Neural progenitor cell (in vitro differentiated cells): Measurements from ENCODE around the gene ERGIC1. TPM values are rescaled to one million over a fixed set of nuclear protein-coding genes. Genes with fewer than 3 reads are reported as not detected.

Experiments
- DNase-seq: peaks from one replicate; pipeline ENCODE4 v3.0.0-alpha.2; 2016; ENCODE audit warnings: low spot score
- H2AFZ ChIP-seq: fragments of 200-600 bp; sonication (generic); replicated peaks from 2 replicates; pipeline ENCODE4 v1.6.1; 2016; ENCODE audit warnings: antibody characterized with exemption
- H3F3A ChIP-seq: fragments of 200-600 bp; sonication (generic); 2 replicates; pipeline ENCODE4 v1.6.1; 2016; ENCODE audit warnings: antibody characterized with exemption, low read depth
- H3K27ac ChIP-seq: fragments of 200-600 bp; sonication (generic); 2 replicates; pipeline ENCODE4 v1.5.1; 2016; ENCODE audit warnings: mild to moderate bottlenecking
- H3K27me3 ChIP-seq: fragments of 200-600 bp; sonication (generic); 2 replicates; pipeline ENCODE4 v1.6.1; 2016; ENCODE audit warnings: mild to moderate bottlenecking, moderate library complexity
- H3K36me3 ChIP-seq: fragments of 200-600 bp; sonication (generic); 2 replicates; pipeline ENCODE4 v1.5.1; 2016
- H3K4me1 ChIP-seq: fragments of 200-600 bp; sonication (generic); 2 replicates; pipeline ENCODE4 v1.6.1; 2016; ENCODE audit warnings: mixed run types
- H3K4me2 ChIP-seq: fragments of 200-600 bp; sonication (generic); 2 replicates; pipeline ENCODE4 v1.6.1; 2016
- H3K4me3 ChIP-seq: fragments of 200-600 bp; sonication (generic); 2 replicates; pipeline ENCODE4 v1.5.1; 2016
- H3K79me2 ChIP-seq: fragments of 200-600 bp; sonication (generic); 2 replicates; pipeline ENCODE4 v1.6.1; 2016; ENCODE audit warnings: low read depth
- H3K9ac ChIP-seq: fragments of 200-600 bp; sonication (generic); 2 replicates; pipeline ENCODE4 v1.6.1; 2016
- H3K9me3 ChIP-seq: fragments of 200-600 bp; sonication (generic); 2 replicates; pipeline ENCODE4 v1.5.1; 2016; ENCODE audit warnings: low read depth
- H4K20me1 ChIP-seq: fragments of 200-600 bp; sonication (generic); 2 replicates; pipeline ENCODE4 v1.6.1; 2016; ENCODE audit warnings: low read depth
- H3K27ac Mint-ChIP-seq: 3 replicates; pipeline ENCODE4 v1.8.0; 2021; ENCODE audit warnings: mixed read lengths
- H3K27me3 Mint-ChIP-seq: 2 replicates; pipeline ENCODE4 v1.8.0; 2022; ENCODE audit warnings: low read depth, mild to moderate bottlenecking, inconsistent platforms, moderate library complexity, mixed read lengths; ENCODE audit not compliant: insufficient read depth
- H3K36me3 Mint-ChIP-seq: 3 replicates; pipeline ENCODE4 v1.8.0; 2021; ENCODE audit warnings: mixed read lengths
- H3K4me1 Mint-ChIP-seq: 3 replicates; pipeline ENCODE4 v1.8.0; 2021; ENCODE audit warnings: mixed read lengths
- H3K4me3 Mint-ChIP-seq: 3 replicates; pipeline ENCODE4 v1.8.0; 2021; ENCODE audit warnings: mild to moderate bottlenecking, moderate library complexity, mixed read lengths
- H3K9me3 Mint-ChIP-seq: 3 replicates; pipeline ENCODE4 v1.8.0; 2020; ENCODE audit warnings: mixed read lengths
- EZH2 ChIP-seq: fragments of 200-600 bp; sonication (generic); IDR thresholded peaks from 2 replicates; pipeline ENCODE4 v1.6.1; 2017; ENCODE audit warnings: antibody characterized with exemption, mild to moderate bottlenecking, moderate library complexity
- EZH2phosphoT487 ChIP-seq: fragments of 200-600 bp; sonication (generic); IDR thresholded peaks from 2 replicates; pipeline ENCODE4 v1.6.1; 2017; ENCODE audit warnings: antibody characterized with exemption
- total RNA-seq: library from RNA; depleted of rRNA; stranded (reverse); fragments of >200 nt; gene quantifications from 2 replicates; pipeline ENCODE4 v1.2.3, GENCODE V29; 2015; ENCODE audit warnings: low replicate concordance
- TF ChIP-seq, protein P1 (sequence below): fragments of 200-600 bp; sonication (generic); IDR thresholded peaks from 2 replicates; pipeline ENCODE4 v1.5.1; 2017; ENCODE audit warnings: antibody characterized with exemption, mild to moderate bottlenecking

Gene ERGIC1
- total RNA-seq, 1 donor from 2014 or later, result 28.7 TPM

DNA sequence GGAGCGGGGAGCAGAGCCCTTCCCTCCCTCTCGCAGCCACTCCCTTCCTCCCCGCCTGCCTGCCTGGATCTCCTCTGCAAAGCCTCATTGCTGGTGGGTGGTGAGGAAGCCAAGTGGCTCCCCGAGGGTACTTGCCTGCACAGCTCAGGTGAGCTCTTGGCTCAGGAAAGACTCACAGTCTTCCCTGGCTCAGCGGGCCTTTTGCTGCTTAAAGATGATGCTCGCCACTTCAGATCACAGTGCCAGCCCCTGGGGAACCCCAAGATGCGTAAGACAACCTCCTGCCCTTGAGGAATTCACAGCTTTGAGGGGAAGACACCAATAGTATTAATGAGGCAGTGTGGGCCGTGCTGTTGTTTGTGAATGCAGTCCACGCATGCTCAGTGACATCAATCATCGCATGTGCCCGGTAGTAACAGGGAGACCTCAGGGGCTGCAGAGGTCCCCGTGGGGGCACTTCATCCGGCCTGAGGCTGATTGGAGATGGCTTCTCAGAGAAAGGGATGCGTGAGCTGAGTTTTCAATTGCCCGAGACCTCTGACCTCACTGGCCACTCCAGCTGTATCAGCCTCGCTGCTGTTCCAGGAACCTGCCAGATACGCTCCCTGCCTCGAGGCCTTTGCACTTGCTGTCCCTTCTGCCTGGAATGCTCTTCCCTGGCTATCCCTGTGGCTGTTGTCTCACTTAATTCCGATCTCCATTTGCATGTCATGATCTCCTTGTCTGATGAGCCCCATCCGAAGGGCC, 36.8 kb downstream of the ERGIC1 start:
- Histone ChIP-seq H3K4me3 (no peak overlapping the region), H2AFZ (no peak overlapping the region), H3K9me3 (no peaks in the 10 kb centered on the region), H3K4me1 (peaks cover 20% of the 10 kb centered on the region), H3K4me2 (no peak overlapping the region), H3K79me2 (peaks cover 9% of the 10 kb centered on the region), H3K27me3 (no peaks in the 10 kb centered on the region), H3K9ac (no peak overlapping the region), H3K36me3 (no peaks in the 10 kb centered on the region), H3F3A (no peaks in the 10 kb centered on the region), H3K27ac (no peak overlapping the region), H4K20me1 (peaks cover 85% of the 10 kb centered on the region)
- no peak for DNase-seq
- Mint-ChIP-seq H3K27ac (no peak overlapping the region), H3K9me3 (no peaks in the 10 kb centered on the region), H3K4me3 (no peak overlapping the region), H3K4me1 (peaks cover 15% of the 10 kb centered on the region), H3K27me3 (no peaks in the 10 kb centered on the region), H3K36me3 (no peaks in the 10 kb centered on the region)
- TF ChIP-seq EZH2phosphoT487, result no peak
- TF ChIP-seq EZH2, result no peak
- TF ChIP-seq, protein P1, sequence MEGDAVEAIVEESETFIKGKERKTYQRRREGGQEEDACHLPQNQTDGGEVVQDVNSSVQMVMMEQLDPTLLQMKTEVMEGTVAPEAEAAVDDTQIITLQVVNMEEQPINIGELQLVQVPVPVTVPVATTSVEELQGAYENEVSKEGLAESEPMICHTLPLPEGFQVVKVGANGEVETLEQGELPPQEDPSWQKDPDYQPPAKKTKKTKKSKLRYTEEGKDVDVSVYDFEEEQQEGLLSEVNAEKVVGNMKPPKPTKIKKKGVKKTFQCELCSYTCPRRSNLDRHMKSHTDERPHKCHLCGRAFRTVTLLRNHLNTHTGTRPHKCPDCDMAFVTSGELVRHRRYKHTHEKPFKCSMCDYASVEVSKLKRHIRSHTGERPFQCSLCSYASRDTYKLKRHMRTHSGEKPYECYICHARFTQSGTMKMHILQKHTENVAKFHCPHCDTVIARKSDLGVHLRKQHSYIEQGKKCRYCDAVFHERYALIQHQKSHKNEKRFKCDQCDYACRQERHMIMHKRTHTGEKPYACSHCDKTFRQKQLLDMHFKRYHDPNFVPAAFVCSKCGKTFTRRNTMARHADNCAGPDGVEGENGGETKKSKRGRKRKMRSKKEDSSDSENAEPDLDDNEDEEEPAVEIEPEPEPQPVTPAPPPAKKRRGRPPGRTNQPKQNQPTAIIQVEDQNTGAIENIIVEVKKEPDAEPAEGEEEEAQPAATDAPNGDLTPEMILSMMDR, result no peak

DNA sequence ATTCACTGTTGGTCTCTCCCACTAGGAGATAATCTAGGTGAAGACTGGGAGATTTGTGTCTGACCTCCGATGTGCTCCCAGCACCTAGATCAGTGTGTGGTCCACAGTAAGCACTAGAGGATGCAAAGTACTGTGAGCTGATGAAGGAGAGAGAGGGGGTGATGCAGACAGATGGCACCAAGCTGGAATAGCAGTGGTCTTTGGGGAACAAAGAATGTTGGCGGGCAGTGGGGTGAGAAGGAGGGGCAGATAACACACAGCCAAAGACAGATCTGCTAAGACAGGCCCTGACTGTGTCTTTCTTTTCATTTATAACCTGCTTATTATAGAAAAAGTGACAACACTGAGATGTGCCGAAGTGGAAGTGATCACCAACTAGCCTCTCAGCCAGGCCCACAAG, 37.5 kb downstream of the ERGIC1 start:
- Histone ChIP-seq H2AFZ (no peak overlapping the region), H4K20me1 (peaks cover 80% of the 10 kb centered on the region), H3K9ac (no peak overlapping the region), H3K4me2 (no peak overlapping the region), H3K4me3 (no peak overlapping the region), H3K27ac (no peak overlapping the region), H3K36me3 (no peaks in the 10 kb centered on the region), H3K4me1 (peaks cover 20% of the 10 kb centered on the region), H3F3A (no peaks in the 10 kb centered on the region), H3K9me3 (no peaks in the 10 kb centered on the region), H3K27me3 (no peaks in the 10 kb centered on the region), H3K79me2 (peaks cover 9% of the 10 kb centered on the region)
- TF ChIP-seq, protein P1, result no peak
- TF ChIP-seq EZH2 (no peak), EZH2phosphoT487 (no peak)
- no peaks in the 10 kb centered on the region for H3K27me3 Mint-ChIP-seq
- DNase-seq, result no peak
- no peaks in the 10 kb centered on the region for H3K36me3 Mint-ChIP-seq
- peaks cover 14% of the 10 kb centered on the region for H3K4me1 Mint-ChIP-seq
- H3K4me3 Mint-ChIP-seq, result no peak overlapping the region
- no peaks in the 10 kb centered on the region for H3K9me3 Mint-ChIP-seq
- no peak overlapping the region for H3K27ac Mint-ChIP-seq

DNA sequence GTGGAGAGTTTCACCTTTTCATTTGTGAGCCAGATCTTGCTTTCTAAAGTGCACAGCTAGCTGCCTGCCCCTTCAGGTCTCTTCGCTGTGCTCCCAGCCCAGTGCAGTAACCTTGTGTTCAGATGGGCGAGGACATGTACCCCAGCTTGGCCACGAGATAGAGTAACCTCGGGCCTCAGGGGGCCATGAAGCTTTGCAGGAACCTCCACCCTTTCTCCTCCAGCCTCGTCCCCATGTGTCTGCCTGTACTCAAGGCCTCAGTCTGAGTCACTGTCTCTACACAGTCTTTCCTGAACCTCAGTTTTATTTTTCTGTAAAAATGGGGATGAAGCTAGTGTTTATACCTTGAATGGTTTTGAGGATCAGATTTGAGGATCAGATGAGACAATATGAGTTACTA, 37.9 kb downstream of the ERGIC1 start:
- no peak for DNase-seq
- no peaks in the 10 kb centered on the region for H3K9me3 Mint-ChIP-seq
- Histone ChIP-seq H3K4me1 (peaks cover 20% of the 10 kb centered on the region), H3K27me3 (no peaks in the 10 kb centered on the region), H3K4me3 (no peak overlapping the region), H3F3A (no peaks in the 10 kb centered on the region), H3K79me2 (peaks cover 8% of the 10 kb centered on the region), H3K27ac (no peak overlapping the region), H3K9ac (no peak overlapping the region), H3K36me3 (no peaks in the 10 kb centered on the region), H3K9me3 (no peaks in the 10 kb centered on the region), H2AFZ (no peak overlapping the region), H3K4me2 (no peak overlapping the region), H4K20me1 (peaks cover 80% of the 10 kb centered on the region)
- no peaks in the 10 kb centered on the region for H3K27me3 Mint-ChIP-seq
- no peaks in the 10 kb centered on the region for H3K36me3 Mint-ChIP-seq
- peak overlapping the region; percentile 65 for H3K27ac Mint-ChIP-seq
- no peak overlapping the region for H3K4me3 Mint-ChIP-seq
- peaks cover 11% of the 10 kb centered on the region for H3K4me1 Mint-ChIP-seq
- TF ChIP-seq EZH2 (no peak), EZH2phosphoT487 (no peak)
- TF ChIP-seq, protein P1, result no peak
